ENCODE measurements around the gene TRMT44.
A peak's percentile ranks its signal among the peaks of the same experiment; 100 is the strongest.
"Not testable (repeated sequence)": the region's sequence is repeated elsewhere in the genome, so short reads cannot be mapped to it uniquely, and the experiment has no call there.

TRMT44 gene

DNA sequence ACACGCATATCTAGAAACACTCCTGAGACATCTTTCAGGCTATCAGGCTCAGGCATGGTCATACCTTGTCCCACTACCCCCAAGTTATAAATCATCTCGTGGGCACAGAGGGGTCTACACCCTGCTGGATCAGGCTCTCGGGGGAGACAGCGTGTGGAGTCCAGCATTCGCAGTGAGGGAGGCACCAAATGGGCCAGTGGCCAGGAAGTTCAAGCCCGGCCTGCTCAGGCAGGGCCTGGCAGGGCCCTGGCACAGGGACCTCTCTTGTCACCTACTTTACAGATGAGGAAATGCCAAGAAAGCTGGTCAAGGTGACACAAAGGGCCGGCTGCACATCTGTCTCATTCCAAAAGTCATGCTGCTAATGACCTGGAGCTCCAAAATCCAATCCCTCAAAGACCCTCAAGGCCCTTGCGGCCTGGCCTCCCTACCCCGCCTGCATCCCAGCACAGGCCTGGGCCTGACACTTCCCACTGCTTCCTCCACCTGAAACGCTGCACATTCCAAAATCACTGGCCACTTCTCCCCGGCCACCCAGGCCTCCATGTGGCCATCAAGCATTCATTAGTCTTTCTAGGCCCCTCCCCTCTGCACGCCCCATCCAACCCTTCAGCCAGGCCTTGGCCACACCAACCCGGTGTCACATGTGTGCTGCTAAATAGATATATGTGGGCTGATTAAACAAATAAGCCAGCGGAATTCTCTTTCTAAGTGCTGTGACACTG lies 35.6 kb upstream of the TRMT44 start:
- DNase-seq (ENCODE audit: low read depth), result no peak
- no peak overlapping the region for H3K4me3 ChIP-seq (ENCODE audit: low read depth, low read length)
- TF ChIP-seq, protein P1, sequence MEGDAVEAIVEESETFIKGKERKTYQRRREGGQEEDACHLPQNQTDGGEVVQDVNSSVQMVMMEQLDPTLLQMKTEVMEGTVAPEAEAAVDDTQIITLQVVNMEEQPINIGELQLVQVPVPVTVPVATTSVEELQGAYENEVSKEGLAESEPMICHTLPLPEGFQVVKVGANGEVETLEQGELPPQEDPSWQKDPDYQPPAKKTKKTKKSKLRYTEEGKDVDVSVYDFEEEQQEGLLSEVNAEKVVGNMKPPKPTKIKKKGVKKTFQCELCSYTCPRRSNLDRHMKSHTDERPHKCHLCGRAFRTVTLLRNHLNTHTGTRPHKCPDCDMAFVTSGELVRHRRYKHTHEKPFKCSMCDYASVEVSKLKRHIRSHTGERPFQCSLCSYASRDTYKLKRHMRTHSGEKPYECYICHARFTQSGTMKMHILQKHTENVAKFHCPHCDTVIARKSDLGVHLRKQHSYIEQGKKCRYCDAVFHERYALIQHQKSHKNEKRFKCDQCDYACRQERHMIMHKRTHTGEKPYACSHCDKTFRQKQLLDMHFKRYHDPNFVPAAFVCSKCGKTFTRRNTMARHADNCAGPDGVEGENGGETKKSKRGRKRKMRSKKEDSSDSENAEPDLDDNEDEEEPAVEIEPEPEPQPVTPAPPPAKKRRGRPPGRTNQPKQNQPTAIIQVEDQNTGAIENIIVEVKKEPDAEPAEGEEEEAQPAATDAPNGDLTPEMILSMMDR (IDR thresholded peaks at IDR 0.05; ENCODE audit: insufficient read depth, low read depth, low read length, missing control alignments), result no peak

DNA sequence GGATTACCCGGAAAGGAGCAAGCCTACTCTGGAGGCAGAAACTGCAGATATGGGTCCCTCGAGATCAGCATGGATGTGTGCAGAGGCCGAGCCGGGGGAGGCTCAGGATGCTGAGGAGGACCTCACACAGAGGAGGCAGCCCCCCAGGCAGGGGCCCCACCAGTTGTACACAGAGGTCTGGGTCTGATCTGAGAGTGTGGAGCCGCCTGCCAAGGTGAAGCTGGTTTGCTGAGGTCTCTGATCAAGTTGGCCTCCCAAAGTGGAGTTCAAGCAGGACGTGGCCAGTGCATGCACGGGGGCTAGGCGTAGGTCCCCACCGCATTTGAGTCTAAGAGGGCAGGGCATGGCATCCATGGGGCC lies 35.1 kb upstream of the TRMT44 start:
- no peak for DNase-seq (ENCODE audit: low read depth)
- H3K4me3 ChIP-seq (ENCODE audit: low read depth, low read length), result no peak overlapping the region
- TF ChIP-seq, protein P1 (IDR thresholded peaks at IDR 0.05; ENCODE audit: insufficient read depth, low read depth, low read length, missing control alignments), result no peak

DNA sequence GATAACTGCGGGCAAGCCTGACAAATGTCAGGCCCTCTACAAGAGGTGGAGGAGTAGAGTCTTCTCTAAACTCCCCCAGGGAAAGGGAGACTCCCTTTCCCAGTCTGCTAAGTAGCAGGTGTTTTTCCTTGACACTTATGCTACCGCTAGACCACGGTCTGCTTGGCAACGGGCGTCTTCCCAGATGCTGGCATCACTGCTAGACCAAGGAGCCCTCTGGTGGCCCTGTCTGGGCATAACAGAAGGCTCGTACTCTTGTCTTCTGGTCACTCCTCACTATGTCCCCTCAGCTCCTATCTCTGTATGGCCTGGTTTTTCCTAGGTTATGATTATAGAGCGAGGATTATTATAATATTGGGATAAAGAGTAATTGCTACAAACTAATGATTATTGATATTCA lies 33.7 kb upstream of the TRMT44 start:
- TF ChIP-seq, protein P1 (IDR thresholded peaks at IDR 0.05; ENCODE audit: insufficient read depth, low read depth, low read length, missing control alignments), result peak; percentile 14
- not testable (repeated sequence) for H3K4me3 ChIP-seq (ENCODE audit: low read depth, low read length); DNase-seq (ENCODE audit: low read depth)

DNA sequence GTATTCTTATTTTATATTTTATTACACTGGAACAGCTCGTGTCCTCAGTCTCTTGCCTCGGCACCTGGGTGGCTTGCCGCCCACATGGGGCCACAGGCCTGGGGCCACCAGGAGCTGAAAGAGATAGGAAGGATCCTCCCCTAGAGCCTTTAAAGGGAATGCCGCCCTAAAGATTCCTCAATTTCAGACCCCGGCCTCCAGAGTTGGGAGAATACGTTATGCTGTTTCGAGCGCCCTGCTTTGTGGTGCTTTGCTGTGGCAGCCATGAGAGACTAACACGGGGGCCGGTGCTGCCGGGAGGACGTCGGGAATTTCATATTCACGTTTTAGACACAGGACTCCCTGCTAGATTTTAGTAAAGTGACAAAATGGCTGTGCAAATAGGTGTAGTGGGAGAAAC lies 33.3 kb upstream of the TRMT44 start:
- no peak for DNase-seq (ENCODE audit: low read depth)
- no peak overlapping the region for H3K4me3 ChIP-seq (ENCODE audit: low read depth, low read length)
- TF ChIP-seq, protein P1 (IDR thresholded peaks at IDR 0.05; ENCODE audit: insufficient read depth, low read depth, low read length, missing control alignments), result no peak

DNA sequence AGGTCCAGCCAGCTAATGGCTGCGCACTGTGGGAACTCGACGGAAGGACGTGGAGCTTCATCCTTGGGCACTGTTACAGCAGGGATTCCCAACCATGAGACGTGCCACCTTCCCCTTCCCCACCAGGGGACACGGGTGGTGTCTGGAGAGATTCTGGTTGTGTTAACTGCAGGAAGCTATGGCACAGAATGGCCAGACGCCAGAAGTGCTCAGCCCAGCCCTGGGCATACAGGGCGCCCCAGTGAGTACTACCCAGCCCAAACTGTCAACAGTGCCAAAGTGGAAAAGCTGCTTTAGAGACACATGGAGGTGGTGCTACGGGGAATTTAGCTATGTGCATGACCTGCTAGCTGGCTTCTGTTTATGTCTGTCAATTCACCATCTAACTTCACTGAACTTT lies 32.8 kb upstream of the TRMT44 start:
- H3K4me3 ChIP-seq (ENCODE audit: low read depth, low read length), result no peak overlapping the region
- DNase-seq (ENCODE audit: low read depth), result no peak
- TF ChIP-seq, protein P1 (IDR thresholded peaks at IDR 0.05; ENCODE audit: insufficient read depth, low read depth, low read length, missing control alignments), result no peak

DNA sequence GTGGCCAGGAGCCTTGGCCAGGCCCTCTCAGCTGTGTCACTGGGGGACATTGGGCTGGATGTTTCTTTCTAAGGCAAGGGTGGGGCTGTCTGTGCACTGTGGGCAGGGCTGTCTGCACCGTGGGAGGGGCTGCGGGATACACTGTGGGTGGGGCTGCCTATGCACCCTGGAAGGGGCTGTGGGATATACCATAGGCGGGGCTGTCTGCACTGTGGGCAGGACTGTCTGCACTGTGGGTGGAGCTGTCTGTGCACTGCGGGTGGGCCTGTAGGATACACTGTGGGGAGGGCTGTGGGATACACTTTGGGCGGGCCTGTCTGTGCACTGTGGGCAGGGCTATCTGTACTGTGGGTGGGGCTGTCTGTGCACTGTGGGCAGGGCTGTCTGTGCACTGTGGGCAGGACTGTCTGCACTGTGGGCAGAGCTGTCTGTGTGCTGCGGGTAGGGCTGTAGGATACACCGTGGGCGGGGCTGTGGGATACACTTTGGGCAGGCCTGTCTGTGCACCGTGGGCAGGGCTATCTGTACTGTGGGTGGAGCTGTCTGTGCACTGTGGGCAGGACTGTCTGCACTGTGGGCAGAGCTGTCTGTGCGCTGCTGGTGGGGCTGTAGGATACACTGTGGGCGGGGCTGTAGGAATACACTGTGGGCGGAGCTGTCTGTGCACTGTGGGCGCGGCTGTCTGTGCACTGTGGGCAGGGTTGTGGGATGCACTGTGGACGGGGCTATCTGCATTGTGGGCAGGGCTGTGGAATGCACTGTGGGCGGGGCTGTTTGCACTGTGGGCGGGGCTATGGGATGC lies 31.1 kb upstream of the TRMT44 start:
- peak; percentile 38 for DNase-seq (ENCODE audit: low read depth)
- H3K4me3 ChIP-seq (ENCODE audit: low read depth, low read length), result no peak overlapping the region
- TF ChIP-seq, protein P1 (IDR thresholded peaks at IDR 0.05; ENCODE audit: insufficient read depth, low read depth, low read length, missing control alignments), result no peak

Measured in GM12865 (cell line).